Kidney tubule cell (primary cell): ENCODE measurements around the gene IL9.
"Not testable (repeated sequence)": the region's sequence is repeated elsewhere in the genome, so short reads cannot be mapped to it uniquely, and the experiment has no call there.

Experiments used
- DNase-seq: peaks from one replicate; pipeline ENCODE4 v3.0.0-alpha.2; 2018; ENCODE audit warnings: low spot score

IL9 gene

DNA sequence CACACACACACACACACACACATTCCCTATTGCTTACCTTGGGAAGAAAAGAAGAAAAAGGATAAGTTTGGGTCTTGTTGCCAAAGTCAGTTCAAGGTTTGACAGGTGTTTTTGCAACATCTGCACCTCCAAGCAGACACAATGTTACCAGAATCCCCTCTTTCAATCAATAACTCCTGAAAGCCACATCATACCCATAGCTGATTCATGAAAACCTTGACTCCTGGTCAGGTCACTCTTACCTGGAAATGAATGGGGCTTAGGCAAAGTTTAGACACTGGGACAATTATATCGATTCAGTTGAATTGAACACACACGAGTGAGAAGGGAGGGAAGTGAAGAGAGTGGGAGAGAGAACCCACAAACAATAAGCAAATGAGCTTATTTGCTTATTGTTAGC is 27.0 kb downstream of the IL9 start:
- DNase-seq, result no peak

DNA sequence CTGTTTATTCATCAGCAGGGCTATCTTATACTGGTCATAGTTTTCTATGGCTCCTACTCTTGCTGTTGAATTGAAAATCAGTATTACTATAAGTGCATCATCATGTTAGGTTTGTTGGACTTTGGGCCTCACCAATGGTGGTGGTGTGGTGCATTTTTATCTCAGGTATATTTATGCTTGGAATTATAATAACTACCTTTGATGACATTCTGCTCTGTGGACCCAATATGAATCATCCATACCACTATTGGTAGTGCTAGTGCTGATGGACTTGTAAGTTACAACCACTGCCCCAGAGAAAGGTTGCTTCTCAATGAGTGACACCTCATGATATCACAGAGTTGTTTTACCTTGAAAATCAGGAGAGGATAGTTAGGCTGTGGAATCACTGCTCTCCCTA is 28.0 kb downstream of the IL9 start:
- DNase-seq, result no peak

DNA sequence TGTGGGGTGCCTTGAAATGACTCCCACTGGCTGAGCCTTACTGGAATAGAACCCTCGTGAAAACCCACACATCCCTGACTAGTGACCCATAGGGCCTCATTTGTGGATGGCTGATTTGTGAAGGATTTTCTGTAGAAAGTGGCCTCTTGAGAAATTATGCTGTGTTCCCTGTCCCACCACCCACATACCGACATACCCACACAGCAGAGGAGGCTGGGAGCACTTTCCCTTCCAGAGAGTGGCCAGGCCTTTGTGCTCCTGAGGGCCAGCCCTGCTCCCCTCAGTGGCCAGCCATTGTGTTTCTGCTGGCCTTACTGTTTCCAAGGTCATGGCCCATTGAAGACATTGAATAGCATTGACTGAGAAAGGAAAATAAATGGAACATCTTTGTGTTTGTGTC is 29.6 kb downstream of the IL9 start:
- no peak for DNase-seq

DNA sequence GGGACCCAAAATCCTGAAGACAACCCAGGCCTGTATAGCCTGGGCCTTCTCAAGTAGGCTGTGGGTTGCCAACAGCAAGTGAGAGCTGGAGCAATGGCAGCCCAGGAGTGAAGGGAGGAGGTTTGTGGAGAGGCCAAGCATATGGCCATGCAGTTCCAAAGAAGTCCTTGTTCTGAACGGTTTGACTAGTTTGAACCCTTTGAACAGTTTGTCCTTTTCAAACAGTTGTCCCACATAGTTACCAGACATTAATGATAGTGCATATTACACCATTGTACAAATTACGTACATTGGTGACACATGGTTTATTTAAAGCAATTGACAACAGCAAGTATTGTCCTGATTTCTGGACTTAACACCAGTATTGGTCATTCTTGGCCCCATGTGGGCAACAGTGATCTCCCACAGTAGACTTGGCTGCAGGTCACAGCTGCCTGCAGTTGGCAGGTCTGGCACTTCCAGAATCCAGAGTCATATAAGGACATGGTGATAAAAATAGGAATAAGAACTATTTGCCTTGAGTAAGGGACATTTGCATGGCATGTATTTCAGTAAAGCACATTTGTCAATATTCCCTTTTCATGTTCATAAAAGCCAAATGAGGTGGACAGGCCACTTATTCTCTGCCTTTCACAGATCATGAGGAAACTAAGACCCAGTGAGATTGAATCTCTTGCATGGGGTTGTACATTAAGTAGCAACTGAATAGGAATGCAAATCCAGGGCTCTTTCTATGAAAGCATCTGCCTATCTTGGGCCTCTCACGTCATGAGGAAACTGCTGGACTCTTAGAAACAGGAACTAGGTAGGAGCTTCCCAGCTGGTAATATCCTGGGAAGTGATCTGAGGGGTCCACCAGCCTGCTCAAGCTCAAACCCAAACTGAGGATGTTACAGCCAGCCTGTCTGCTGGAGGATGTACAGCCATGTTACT is 30.9 kb downstream of the IL9 start:
- DNase-seq, result no peak

DNA sequence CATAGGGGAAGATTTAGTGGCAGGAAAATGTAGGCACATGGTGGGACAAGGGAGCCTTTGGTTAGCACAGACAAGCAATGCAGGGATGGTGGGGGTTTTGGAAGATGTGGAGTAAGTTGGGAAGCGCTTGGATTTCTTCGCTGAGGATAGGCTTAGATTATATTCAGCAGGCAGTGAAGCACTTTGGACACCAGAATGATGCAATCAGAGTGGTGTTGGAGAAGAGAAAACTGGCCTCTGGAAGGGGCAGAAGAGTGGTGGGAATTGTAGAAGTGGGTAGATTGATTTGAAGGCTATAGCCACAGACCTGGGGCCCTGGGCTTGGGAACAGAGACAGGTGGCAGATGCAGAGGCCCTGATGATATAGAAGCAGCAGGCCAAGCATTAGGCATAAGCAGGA is 32.9 kb downstream of the IL9 start:
- DNase-seq, result no peak

DNA sequence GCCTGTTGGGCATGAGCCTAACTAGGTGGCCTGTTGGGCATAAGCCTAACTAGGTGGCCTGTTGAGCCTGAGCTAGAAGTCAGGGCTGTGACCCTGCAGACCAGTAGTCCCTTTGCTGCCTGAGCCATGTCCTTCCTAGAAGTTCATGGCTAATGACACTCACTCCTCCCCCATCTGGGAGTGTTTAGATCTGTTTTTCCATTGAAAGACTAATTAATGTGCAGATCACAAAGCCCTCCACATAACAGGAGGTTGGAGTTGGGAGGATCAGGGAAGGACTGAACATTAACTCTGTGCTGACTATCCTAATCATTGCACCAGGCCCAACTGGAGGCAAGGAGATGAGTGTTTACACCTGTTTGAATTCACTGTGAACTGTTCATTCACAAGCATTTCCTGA is 33.6 kb downstream of the IL9 start:
- no peak for DNase-seq

DNA sequence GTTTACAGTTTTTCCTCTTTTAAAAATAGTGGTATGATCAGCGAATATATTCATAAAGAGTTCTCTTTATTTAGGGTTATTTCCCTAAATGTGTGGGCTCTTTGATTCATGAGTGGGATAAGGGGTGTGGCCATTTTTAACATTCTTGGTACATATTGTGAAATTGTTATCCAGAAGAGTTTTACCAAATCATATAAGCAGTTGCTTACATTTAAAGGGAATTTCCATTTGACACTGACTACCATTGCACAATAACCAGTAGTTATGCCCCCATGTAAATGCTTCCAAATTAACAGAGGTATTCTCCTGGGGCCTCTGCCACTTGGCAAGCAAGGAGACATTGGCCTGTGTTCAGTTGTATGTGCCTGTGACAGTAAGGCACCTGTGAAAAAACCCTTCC is 34.0 kb downstream of the IL9 start:
- no peak for DNase-seq

DNA sequence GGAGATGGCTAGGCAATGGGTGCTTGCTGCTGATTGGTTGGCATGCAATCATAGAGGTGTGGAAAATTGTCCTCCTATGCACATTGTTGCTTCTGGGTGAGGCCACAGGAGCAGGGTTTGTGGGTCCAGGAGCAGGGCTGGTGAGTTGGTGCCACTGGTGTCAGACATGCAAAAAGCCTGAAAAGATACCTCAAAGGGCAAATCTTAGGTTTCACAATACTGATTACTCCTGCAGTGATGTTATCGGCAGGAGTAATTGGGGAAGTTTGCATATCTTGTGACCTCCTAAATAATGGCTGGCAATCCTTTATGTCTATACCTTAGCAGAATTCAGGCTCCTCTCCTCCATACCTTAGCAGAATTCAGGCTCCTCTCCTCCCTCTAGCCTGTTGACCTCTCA is 36.0 kb downstream of the IL9 start:
- DNase-seq, result no peak

DNA sequence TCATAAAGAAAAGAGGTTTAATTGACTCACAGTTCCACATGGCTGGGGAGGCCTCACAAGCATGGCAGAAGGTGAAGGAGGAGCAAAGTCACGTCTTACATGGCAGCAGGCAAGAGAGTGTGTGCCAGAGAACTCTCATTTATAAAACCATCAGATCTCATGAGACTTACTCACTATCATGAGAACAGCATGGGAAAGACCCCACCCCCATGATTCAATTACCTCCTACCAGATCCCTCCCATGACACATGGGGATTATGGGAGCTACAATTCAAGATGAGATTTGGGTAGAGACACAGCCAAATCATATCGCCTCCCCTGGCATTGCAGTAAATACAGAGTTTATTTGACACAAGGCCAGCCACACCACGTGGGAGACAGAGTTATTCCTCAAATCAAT is 36.5 kb downstream of the IL9 start:
- DNase-seq, result not testable (repeated sequence)

DNA sequence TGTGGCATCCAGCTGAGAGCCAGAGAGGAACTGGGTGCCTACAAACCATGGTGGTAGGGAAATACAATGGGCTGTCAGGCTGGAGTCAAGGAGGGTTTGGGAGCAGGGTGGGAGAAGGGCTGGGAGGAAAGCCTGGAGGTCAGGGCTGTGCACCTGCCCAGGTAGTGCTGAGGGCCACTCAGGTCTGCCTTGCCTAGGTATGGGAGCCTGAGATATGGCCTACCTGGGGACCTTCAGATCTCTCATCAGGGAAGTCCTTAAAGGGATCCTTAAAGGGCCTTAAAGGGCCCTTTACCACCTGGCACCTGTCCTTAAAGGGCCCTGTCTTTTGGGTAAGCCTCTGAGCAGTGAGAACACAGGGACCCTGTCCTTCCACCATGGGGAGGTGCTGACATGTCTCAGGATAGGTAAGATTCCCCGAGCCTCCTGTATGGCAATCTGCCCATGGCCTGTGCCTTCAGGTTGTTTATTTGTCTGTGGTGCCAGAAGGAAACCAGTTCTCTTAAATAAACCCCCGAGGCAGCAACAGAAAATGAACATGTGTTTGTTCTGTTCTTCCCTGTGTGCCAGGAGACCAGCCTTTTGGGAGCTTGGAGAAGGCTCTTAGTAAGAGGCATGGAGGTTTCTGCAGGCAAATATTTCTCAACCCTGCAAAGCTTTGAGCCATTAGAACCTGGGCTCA is 37.9 kb downstream of the IL9 start:
- no peak for DNase-seq

DNA sequence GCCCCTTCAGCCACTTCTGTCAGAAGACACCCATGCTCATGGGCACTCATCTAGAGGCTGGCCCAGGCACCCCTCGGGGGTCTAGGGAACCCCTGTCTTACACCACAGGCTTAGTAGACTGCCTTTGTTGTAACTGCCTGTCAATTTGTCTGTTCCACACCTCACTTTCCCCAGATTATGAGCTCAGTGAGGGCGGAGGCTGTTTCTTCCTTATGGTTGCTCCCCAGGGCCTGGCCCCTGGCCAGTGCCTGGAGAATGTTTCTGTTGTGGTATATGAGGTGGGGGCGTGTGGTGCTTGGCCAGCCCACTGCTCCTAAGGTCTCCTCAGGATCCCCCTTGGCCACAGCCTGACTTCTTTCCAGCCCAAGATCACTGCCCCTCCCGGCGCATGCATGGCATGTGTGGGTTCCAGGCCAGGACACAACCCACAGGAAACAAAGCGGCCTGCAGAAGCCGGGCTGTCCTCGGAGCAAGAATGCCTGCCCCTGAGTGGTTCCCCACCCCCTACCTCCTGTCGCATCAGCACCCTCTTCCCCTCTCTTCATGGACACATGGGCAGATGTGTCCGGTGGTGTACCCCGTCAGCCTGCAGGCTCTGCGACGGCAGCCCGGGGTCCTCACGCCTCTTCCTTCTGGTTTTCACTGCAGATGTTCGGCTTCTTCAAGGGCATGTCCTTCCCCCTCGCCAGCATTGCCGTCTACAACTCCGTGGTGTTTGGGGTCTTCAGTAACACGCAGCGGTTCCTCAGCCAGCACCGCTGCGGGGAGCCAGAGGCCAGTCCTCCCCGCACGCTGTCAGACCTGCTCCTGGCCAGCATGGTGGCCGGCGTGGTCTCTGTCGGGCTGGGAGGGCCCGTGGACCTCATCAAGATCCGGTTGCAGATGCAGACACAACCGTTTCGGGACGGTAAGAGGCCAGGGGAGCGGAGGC is 43.5 kb downstream of the IL9 start:
- no peak for DNase-seq

DNA sequence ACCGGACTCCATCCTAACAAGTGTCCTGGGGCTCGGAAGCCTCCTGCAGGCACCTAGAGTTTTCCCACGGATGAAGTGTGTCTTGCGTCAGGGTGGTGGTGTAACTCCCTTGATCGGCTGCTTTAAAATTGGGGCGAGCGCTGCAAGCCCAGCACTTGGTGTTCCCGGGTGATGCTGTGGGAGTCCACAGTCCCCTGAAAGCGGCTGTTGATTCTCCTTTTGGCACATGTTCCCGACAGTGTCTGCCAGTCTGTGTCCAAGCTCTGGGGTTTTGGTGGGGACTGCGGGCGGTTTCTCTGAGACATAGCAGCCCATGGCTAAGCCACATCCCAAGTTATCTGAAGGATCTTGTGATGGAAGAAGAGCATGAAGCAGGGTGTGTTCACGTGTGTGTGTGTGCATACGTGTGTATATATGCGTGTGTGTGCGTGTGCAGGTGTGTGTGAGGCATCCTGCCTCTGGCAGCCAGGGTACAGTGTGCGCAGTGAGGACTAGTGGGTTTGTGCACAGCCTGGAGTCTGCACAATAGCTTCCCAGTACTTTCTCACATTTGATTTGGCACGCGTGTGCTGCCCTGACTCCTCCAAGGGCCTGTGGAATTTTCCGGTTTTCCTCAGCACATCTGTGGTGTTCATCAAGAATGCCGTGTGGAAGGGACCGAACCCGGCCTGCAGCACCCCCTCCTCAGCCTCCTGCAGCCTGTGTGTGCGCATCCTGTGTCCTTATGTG is 44.3 kb downstream of the IL9 start:
- no peak for DNase-seq

DNA sequence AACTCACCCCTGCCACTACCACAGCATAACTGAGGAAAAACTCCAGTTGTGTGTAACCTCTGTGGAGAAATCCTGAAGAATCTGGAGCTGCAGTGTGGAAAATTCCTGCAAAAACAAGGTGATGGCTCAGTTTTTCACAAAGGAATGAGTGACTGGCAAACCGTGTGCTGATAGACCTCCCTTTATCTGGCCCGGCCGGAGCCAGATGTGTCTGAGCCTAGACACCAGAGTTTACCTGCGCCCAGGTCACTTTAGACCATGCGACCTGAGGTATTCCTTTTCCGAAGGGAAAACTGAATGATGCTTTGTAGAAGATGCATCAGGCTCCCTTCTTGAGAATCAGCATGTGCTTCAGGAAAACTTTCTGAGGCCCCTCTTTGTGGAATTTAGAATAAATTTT is 45.0 kb downstream of the IL9 start:
- DNase-seq, result no peak

DNA sequence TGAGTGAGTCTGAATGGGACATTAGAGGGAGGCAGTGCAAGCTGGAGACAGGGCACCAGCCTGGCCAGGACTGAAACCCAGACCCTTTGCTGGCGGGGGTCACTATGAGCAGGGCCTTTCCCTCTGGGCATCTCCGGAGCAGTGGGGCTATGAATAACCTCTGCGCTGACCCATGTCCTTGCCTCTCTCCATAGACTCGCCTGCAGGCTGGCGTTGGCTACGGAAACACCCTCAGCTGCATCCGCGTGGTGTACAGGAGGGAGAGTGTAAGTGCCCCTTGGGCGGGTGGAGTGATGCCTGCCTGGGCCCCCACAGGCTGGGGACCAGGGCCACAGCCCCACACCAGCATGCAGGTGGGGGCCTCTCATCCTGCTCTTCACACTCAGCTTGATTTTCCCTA is 45.4 kb downstream of the IL9 start:
- no peak for DNase-seq

DNA sequence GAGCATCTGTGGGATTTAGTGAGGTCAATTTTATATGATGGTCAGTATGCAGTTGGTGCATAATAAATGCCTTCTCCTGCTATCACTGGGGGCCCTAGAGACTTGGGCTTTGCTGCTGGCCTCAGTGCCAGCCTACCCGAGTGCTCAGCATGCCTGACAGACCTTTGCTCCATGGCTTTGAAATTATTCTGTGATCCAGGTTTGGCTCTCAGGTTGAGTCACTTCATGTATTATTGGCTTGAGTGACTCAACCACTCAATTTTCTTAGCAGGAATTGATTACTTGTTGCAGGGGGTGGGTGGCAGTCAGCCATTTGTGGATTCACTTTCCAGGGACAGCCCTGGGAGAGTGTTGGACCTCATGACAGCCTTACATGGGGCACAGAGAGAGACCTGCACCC is 47.7 kb downstream of the IL9 start:
- DNase-seq, result no peak

DNA sequence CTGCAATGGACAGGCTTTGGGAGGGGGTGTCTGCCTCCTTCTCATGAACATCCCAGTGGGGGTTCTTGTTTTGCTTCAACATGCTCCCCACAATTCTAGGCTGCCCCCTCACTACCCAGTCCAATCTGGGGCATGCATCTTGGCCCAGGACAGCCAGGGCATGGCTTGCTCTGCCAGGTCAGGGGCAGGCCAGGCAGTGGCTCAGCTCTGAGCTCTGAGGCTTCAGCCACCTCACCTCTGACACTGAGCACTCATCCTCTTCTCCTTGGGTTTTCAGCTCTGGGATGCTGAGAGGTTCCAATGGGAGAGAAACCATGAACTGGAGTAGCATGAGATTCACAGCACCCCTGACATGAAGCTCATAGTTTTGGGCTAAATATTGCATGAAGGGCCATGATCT is 49.3 kb downstream of the IL9 start:
- DNase-seq, result no peak

DNA sequence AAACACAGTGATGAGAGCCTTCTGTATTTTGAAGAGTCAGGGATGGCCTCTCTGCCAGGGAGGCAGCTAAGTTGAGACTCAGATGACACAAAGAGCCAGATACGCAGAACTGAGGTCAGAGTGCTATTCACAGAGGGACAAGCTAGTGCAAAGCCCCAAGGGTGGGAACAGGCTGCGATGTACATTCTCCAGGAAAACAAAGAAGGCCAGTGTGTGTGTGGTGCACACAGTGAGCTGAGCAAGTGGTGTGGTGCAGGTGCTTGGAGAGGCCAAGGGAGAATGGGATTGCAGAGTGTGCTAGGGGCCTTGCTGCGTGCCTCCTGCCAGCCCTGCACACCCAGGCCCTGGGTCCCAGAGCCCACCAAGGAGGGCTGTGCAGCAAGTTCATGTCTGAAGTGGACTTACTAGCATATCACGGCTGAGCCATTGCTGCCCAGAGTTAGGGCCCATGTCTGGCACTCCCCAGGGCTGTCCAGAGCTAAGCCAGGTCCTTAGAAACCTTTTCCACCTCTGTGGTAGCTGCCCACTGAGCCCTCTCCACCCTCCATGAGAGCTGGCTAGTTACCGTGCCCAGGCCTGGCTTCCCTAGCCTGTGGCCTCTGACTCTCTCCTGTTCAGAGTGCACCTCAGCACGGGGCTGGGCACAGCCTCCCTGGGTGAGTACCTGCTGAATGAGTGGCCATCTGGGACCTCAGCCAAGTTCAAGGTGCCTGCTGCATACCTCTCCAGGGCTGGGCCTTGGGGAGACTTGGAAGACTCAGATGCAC is 51.9 kb downstream of the IL9 start:
- DNase-seq, result peak; percentile 54

DNA sequence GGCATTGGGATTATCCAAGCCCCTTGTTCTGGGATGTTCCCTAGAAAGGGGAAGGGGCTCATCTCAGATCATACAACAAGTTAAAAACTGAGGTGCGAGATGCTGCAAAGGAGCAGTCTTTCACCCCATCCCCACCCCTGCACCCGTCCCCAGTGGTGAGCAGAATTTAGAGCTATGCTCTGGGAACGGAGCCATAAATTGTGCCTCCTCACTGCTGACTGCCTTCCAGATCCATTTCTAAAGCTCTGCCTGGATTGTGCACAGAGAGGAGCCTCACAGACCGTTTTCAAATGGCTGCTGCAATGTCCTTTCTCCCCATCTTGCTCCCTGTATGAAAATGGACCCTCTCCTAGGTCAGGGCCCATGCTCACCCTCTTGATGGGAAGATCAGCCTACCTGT is 52.9 kb downstream of the IL9 start:
- no peak for DNase-seq
